Kasumi-1 (cell line): ENCODE data around the gene FOXJ3.
"Not testable (repeated sequence)": the region's sequence is repeated elsewhere in the genome, so short reads cannot be mapped to it uniquely, and the experiment has no call there.

Experiments
- DNase-seq, 2 experiments: peaks; one replicate each; lab custom pipeline; 2025; lab: John Stamatoyannopoulos, UW

FOXJ3 gene

DNA sequence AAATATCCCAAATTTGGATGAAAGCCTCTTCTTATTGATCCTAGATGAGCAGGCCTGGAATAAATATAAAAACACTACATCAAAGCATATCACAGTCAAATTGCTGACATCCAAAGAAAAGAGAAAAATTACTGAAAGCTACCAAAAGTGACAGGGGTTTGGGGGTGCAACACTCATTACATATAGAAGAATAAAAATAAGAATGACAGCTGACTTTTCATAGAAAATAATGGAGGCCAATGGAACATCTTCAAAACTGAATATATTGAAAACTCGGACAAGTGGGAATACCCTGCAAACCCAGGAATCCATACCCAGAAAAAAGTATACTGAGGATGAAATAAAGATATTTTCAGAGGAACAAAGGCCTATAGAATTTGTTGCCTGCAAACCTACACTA is 84.0 kb downstream of the FOXJ3 start:
- no peak for DNase-seq

DNA sequence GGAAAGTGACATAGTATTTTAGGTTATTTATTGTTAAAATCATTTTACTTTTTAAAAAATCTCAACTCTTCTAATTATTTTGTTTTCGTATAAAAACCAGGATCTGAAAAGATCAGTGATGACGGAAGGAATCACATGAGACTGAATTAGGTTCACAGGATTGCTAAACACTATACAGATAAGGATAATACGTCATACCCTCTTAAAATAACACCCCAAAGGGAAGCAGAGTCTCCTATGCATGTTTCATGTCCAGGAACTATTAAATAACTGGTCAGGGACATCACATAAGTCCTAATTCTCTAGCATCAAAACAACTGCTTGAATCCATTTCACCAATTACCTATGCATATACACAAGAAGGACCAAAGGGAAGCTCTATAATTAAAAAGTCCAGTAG is 84.9 kb downstream of the FOXJ3 start:
- DNase-seq = no peak

DNA sequence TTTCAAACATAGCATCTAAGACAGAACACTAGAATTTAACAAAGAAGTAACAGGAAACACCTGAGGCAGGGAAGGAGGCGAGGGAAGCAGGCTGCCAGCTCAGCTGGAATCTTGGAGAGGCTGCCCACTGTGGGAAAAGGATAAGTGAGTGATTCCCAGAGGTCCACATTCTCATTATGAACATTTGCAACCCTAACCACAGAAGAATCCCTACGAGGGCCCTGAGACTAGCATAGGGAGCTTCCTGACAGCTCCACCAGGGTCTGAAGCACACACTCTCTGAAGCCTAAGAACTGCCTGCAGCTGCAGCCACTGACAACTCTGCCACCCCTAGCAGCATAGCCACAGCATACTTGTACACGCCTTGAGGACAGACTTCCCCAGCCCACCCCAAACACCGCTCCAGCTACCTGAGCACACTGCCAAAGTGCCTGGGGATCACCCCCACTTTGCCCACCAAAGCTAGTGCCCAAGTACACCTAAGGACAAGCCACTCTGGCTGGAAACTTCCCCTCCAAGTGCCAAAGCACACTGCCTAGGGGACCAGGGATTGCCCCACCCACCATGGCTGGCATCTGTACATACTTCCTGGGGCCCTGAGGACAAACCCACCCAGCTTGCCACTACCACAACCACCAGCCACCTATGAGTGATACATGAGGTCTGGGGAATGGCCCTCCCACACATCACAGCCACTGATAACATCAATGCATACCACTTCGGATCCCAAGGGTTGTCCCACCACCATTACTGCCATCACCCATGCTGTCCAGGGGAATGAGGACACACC is 93.9 kb downstream of the FOXJ3 start:
- DNase-seq = no peak

DNA sequence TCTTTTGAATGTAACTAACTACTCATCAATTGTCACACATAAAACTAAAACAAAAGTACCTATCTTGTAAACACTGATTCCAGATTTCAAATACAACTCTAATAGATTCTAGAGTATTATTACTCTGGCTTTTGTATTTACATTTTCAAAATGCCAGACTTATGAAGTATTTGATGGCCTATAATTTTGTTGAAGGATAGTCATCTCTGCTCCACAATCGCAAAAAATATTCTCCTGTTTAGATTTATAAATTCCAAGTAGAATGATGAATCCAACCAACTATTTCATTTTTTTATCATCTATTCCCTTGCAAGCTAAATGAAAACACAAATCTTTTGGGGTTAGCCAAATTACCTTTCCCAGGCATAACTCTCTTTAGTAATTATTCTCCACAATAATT is 95.5 kb downstream of the FOXJ3 start:
- no peak for DNase-seq

DNA sequence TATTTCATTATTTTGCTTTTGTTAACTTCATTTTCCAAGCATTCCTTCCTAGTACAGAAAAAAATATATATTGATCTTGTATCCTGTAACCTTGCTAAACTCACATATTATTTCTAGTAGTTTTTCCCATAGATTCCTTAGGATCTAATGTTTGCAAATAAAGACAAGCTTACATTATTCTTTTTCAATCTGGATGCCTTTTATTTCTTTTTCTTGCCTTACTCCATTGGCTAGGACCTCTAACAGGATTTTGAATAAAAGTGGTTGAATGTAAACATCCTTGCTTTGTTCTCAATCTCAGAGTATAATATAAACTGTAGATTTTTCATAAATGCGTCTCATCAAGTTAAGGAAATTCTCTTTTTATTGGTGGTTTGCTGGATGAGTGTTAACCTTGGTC is 96.0 kb downstream of the FOXJ3 start:
- DNase-seq = no peak

DNA sequence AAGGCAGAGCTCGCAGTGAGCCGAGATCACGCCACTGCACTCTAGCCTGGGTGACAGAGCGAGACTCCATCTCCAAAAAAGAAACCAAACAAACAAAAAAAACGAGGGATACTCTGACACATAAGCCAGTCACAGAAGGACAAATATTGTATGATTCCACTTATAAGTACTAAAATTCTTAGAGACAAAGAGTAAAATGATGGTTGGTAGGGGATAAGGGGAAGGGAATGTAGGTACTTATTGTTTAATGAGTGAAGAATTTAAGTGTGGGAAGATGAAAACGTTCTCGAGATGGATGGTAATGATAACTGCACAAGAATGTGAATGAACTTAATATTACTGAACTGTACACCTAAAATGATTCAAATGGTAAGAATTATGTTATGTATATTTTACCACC is 103.8 kb downstream of the FOXJ3 start:
- no peak for DNase-seq

DNA sequence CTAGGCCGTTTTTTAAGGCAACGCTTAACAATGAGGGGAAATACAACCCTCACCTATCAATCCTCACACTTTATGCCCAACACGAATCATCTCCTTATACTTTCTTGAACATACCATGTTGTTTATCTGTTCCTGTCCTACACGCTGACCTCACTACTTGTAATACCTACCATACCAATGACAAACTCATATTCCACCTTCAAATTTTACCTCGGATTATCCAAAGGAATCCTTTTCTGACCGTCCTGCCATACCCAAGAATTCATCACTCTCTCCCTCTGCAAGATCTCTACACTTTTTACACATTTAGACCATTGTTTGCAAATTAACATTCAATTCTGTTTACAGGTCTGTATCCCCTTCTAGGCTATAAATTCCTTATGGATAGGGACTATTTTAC is 106.1 kb downstream of the FOXJ3 start:
- DNase-seq = no peak

DNA sequence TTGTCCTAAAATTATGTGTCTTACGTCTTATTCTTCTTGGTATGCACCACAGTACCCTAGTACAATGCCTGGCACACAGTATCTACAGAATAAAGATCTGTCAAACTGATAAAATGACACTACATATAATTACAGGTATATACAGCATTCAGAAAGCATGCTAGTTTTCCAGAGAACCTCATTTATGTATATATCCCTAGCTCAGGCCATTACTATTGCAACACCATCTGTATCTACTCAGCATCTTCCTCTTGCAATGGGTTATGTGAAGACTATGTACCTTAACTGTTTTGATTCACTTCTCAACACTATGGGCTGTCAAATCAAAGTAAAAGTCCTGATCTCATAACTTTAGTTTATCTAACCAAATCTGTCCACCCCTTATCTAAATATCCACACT is 112.0 kb downstream of the FOXJ3 start:
- DNase-seq = no peak

DNA sequence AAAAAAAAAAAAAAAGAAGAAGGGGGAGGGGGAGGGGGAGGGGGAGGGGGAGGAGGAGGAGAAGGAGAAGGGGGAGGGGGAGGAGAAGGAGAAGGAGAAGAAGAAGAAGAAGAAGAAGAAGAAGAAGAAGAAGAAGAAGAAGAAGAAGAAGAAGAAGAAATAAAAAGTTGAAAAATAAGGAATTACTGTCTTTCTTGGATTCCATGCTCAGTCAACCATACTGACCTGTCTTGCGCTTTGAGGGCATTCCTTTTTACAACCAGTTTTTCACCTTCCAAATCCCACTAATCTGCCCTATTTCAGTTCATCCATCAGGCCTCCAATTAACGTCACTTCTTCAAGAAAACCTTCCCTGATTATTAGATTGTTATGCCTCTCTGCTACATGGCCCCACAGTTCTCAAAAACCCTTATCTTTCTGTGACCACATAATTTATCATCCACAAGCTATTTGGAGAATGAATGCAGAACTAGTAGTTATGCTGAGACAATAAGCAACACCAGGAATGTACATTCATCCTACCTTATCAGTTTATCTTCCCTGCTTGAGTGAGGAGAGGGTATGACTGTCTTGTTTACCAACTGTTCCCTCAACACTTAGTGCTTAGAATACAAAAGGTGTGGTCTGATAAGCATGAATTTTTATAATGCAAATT is 113.0 kb downstream of the FOXJ3 start:
- no peak for DNase-seq

DNA sequence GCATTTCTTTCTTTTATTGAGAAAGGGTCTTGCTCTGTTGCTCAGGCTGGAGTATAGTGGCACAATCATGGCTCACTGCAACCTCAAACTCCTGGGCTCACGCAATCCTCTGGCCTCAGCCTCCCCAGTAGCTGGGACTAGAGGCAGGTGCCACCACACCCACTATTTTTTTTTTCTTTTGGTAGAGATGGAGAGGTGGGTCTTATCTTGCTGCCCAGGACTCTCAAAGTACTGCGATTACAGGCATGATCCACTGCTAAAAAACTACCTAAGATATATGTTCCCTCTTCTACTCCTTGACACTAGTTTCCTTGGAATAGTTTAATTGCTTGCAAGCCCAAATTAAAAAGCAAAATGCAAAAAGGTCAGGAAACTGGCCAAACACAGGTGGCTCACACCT is 113.6 kb downstream of the FOXJ3 start:
- DNase-seq = no peak

DNA sequence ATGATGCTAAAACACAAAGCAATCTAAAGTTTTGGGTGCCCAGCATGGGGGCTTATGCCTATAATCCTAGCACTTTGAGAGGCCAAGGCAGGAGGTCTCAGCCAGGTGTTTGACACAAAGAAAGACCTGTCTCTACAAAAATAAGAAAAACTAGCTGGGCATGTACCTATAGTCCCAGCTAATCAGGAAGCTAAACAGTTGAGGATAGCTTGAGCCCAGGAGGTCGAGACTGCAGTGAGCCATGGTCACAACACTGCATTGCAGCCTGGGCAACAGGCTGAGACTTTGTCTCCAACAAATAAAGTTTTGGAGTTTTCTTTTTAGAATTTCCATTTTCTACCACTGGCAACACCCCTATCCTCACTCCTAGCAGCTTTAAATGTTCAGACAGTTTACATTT is 115.4 kb downstream of the FOXJ3 start:
- no peak for DNase-seq

DNA sequence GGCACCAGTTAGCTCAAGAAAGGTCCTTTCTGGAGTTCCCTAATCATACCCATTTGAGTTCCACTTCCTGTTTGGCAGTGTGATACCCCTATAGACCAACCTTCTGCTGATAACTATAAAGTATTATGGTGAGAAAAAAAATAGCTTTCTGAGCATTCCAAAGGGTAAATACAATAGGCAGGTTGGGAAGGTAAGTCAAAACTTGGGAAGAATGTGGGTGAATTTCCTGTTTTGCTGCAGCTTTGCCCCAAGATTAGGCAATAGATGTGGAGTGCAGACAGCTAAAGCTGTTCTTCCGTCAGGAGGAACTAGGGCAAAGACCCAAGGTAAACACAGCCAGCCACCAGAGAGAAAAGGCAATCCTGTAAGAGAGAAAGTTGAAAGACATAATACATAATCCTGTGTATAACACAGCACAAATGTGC is 120.6 kb downstream of the FOXJ3 start:
- DNase-seq = peak; percentile 34 to 49

DNA sequence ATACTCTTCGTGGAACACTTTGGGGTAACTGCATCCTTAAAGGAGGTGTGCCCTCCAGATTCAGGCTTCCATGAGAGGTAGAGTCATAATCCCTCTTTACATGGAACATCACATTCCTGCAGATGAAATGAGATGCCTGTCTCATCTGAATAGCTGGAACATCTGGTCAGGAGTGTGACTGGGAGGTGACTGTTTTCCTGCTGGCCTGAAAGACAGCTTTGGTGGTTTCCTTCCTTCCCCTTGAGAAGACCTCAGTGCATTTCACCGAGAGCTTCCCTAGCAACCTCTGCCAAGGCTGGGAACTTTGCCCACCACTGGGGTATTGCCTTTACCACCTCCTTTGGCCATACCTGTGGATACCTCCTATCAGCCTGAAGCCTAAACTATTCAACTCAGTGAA is 123.8 kb downstream of the FOXJ3 start:
- DNase-seq = peak; percentile 43 to 58

DNA sequence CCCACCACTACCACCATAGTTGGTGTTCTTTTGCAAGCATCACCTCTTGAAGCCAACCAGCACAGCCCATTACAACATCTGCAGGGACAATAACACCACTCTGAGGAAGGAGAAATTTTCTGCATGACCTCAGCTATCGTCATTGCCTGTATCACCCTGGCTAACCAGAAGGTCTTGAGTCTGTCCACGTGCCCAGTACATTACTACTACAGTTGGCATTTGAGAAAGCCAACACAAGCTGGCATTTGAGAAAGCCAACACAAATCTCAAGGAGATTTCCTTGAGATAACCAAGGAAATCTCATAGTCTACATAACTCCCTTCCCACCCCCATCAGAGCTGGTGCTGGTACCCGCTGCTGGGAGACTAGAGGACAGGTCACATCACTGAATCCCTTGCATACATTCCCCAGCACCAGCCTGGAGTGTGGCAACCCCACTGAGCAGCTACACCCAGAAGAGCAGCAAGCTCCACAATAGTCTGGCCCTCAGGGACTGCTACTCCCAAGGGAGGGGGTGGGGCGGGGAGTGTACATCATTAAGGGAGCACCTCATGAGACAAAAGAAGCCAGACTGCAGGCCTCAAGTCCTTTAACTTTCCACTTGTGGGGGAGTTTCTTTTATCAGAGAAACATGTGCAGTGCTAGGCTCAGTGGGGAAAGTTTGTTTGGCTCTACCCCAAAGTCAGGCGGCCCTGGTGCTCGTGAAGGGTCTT is 124.5 kb downstream of the FOXJ3 start:
- no peak for DNase-seq

DNA sequence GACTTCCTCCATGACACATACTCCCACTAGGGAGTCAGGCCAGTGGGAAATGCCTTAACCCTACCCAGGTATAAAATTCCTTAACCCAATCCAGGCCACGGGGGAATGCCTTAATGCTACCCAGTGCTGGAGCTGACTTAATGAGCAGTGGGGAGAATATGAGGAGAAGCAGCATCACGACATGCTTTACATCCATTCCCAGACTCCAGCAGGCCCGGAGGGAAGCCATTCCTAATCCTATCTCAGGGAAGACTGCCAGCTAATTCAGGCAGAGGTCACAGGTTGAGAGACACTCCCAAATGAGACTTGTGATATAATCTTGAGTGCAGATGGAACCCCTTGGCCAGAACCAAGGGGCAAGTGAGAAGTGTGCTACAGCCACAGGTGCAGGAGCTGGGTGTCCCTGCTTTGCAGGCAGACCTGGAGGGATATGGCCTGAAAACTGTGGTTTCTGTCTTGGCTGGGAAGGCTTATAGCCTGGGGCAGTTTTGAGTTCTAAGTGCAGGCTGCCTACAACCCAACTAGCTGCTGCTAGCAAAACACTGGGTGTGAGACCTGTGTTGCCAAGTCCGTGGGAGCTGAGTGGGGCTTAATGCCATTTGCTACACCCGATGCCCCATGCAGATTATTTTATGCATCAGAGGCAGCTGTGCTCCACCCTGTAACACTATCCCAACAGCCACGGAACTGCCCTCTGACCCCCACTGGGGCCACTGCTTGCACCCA is 125.3 kb downstream of the FOXJ3 start:
- no peak for DNase-seq

DNA sequence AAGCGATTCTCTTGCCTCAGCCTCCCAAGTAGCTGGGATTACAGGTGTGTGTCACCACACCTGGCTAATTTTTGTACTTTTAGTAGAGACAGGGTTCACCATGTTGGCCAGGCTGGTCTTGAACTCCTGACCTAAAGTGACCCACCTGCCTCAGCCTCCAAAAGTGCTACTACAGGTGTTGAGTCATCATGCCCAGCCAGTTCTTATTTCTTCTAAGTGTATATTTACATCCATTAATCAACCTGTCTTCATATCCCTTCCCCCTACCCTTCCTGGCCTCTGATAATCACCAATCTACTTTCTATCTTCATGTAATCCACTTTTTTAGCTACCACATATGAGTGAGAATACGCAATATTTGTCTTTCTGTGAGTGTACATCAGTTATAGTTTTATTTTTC is 128.1 kb downstream of the FOXJ3 start:
- not testable (repeated sequence) for DNase-seq

DNA sequence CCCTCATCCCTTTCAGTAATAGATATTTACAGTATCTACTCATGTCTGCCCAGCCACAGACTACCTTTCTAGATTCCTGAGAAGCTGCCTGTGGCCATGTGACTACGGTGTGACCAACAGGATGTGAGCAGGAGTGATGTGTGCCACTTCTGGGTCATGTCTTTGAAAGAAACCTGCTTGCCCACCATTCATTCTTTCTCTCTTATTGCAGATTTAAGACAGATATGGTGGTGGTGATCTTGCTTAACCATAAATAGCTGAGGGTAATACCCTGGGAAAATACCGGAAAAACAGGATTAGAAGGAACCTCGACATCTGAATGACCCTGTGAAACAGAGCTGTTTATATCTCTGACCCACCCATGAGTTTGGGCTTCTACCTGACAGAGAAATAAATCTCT is 128.9 kb downstream of the FOXJ3 start:
- no peak for DNase-seq

DNA sequence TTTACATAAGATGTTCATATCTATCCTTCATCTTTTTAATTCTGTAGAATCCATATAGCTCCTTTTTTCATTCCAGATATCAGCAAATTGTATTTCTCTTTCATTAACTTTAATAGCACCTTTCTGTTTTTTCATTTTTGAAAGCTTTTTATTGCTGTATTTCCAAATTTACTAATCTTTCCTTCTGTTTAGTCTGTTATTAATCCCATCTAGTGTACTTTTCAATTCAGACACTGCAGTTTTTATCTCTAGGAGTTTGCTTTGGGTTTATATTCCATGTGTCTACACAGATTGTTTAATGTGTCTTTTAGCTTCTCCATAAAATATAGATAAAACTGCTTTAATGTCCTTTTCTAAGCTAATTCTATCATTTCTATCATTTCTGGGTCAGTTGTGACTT is 133.0 kb downstream of the FOXJ3 start:
- DNase-seq = no peak

DNA sequence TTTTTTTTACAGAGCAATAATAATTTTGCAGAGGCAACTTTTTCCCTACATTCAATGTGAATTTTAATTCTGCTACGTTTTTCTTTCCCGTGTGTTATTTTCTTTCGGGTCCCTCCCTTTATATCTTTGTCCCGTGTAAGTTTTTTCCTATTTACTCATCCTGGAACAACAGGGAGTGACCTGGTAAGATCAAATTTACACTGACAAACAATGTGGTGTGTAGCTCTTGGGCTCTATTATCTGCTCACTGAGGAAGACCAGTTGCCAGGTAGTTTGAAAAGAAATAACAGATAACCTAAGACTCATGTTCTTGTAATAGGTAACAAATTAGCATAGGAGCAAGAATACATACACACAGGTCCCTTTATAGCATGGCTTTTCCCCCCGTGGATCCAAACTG is 136.8 kb downstream of the FOXJ3 start:
- no peak for DNase-seq

DNA sequence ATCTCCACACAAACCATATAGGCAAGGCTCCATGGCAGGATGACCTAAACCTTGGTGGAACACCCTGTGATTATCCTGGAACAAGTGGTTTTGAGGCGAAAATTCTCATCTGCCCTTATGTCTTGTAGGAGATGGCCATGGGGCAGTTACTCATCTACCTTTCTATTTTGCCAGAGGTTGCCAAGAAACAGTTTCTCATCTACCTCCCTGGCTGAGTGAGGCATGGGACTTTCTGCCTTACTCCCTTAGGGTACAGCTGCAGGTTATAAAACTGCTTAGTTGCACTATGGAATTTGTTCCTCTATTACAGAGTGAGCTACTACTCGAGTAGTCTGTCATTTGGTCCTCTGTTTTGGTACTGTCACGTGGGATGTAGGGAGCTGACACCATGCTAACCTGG is 139.2 kb downstream of the FOXJ3 start:
- DNase-seq = no peak

DNA sequence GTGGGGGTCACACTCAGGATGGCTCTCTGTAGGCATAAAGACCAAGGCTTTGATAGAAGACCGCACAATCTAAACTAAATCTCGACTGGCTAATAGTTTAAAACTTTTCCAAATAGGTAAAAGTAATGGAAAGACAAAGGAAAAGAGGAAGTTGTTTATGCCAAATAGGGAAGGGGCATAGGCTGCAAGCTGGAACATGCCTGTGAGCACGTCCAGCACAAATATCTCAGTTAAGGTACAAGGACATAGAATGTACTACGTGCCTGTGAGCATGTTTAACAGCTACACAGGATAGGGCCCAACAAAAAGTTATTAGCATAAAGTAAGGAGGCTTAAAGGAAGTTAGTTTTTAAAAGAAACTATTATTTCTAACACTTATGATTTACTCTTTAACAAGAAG is 142.9 kb downstream of the FOXJ3 start:
- DNase-seq = no peak

DNA sequence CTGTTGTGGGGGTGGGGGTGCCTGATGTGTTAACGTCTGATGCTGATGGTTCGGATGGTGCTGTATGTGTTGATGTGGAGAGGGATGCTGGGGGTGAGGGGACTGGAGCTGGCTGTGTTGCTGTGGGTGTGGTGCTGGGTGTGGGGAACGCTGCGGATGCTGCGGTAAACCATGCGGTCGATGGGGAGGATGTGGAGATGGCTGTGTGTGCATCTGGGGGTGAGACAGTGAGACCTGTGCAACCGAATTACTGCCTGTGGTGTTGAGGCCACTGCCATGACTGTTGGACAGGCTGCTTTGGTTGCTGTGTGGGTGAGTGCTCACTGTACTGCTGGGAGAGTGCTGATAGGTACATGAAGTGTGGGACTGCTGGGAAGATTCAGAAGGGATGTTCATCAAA is 143.7 kb downstream of the FOXJ3 start:
- DNase-seq = no peak
